Inflammatory macrophage (primary cell): ENCODE results near the gene MAPK8IP3.
A peak's percentile ranks its signal among the peaks of the same experiment; 100 is the strongest.
"Not testable (repeated sequence)": the region's sequence is repeated elsewhere in the genome, so short reads cannot be mapped to it uniquely, and the experiment has no call there.

Experiments
- DNase-seq, 2 donors: peaks; one replicate each; pipeline ENCODE4 v3.0.0-alpha.2; 2020 to 2022

The MAPK8IP3 gene

DNA sequence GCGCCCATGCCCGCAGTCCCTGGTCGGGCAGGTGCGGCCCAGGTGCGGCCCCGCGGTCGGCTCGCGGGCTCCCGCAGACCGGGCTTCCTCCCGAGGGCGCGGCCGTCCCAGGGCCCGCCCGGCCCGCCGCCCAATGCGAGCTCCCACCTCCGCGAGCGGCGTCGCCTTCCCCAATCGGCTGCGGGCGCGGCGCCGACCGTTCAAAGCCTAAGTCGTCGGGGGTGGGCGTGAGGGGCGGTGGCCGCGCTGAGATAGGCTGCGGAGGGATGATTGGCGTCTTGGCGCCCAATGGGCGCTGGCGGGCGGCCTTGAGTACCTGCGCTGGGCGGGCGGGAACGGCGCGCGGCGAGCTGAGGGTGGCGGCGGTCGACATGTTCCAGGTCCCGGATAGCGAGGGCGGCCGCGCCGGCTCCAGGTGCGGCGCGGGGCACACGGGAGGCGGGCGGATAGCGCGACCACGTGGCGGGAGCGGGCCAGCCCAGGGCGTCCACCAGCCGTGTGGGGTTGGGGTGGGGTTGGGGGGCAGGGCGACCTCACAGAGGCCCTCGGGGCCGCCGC, 28.0 kb upstream of the MAPK8IP3 start, which contains the start of gene JPT2:
Gene JPT2 (plus strand): TSS at position 338 of the 558 bp plus-strand sequence. CDS start 34 bp downstream, at position 372.
- peak; percentile 97 to 99 for DNase-seq

DNA sequence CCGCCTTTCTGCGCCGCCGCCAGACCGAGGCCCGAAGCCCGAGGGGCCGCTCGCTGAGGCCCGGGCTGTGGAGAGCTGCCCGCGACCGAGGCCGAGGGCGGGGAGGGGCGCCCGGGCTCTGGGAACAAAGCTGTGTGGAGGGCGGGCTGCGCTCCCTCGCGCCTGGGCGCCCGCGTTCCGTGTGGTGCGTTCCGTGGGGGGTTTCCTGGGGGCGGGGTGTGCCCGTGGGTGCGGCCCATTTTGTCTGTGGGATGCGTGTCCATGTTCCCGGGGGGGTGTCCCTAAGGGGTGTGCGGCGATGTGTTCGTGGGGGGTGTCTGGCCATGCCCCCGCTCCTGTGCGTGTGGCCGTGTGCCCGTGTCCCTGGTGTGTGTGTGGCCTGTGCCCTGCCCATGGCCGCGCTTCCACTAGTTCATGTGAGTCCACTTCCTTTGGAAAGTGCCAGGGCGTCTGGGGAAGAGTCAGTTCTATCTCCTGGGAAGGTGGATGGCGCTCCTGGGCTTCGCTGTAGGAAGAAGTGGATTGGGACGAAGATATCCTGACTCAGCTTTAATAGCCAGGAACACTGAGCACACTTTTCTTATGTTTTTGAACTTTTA, 27.4 kb upstream of the MAPK8IP3 start:
- peak in 1 of 2 donors; percentile 34 for DNase-seq

- no peak for DNase-seq
Observed at GRCh38 chr16:1680361-1680760, 25.6 kb upstream of the MAPK8IP3 start.

GRCh38 chr16:1681032-1681431, 25.0 kb upstream of the MAPK8IP3 start:
- DNase-seq, result no peak

- DNase-seq, result no peak
Observed at GRCh38 chr16:1687427-1688316, 18.3 kb upstream of the MAPK8IP3 start.

- no peak for DNase-seq
Observed at GRCh38 chr16:1688807-1689560, 17.0 kb upstream of the MAPK8IP3 start.

GRCh38 chr16:1689853-1690252, 16.1 kb upstream of the MAPK8IP3 start:
- DNase-seq, result no peak

DNA sequence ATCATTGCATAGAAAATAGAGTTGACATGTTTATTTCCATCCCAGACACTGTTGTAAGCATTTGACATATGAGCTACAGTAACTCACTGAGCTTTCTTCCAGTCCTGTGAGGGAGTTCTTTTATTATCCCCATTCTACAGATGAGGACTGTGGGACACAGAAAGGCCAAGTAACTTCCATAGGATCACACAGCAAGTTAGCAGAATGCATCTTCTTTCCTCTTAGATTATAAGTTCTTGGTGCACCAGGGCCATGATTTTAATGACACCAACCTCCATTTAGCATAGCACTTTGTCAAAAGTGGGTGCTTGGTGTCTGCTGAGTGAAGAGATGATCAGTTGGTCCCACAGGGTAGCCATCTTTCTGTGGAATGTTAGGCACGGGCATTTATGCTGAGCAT, 15.2 kb upstream of the MAPK8IP3 start:
- no peak for DNase-seq

GRCh38 chr16:1691276-1691675, 14.7 kb upstream of the MAPK8IP3 start:
- no peak for DNase-seq

DNA sequence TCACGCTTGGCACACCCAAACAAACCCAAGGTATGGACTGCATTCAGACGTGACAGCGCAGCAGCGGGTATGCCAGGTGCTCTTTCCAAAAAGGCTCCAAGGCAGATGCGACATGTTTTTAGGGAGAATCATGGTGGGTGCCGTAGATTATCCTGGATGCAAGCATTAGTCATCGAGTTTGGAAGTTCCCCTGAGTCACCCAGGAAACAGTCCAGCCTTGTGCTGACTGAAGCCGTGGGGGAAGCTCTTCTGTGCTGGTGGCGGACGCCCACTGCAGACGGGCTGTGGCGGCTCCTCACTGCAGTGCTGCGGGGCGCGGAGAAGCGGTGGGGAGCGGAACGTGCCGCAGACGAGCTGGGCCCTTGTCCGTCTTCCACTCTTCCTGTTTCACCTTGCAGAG, 14.0 kb upstream of the MAPK8IP3 start:
- DNase-seq, result peak in 1 of 2 donors; percentile 19

GRCh38 chr16:1696863-1697262, 9.1 kb upstream of the MAPK8IP3 start:
- no peak for DNase-seq

DNA sequence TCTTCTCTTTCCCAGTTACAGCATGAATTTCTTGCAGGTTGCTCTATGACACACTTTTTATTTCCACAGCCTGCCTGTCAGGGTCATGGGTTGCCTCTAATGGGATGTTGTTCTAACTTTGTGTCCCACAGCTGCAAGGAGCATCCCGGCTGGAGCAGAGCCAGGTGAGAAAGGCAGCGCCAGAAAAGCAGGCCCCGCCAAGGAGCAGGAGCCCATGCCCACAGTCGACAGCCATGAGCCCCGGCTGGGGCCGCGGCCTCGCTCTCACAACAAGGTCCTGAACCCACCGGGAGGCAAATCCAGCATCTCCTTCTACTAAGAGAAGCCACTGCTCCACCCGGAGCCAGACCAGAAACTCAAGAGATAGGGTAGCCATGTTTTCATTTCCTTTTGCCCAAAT, 7.3 kb upstream of the MAPK8IP3 start:
- DNase-seq, result no peak

DNA sequence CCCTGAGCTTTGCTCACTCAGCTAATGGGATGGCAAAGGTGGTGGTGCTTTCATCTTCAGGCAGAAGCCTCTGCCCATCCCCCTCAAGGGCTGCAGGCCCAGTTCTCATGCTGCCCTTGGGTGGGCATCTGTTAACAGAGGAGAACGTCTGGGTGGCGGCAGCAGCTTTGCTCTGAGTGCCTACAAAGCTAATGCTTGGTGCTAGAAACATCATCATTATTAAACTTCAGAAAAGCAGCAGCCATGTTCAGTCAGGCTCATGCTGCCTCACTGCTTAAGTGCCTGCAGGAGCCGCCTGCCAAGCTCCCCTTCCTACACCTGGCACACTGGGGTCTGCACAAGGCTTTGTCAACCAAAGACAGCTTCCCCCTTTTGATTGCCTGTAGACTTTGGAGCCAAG, 5.7 kb upstream of the MAPK8IP3 start:
- no peak for DNase-seq

DNA sequence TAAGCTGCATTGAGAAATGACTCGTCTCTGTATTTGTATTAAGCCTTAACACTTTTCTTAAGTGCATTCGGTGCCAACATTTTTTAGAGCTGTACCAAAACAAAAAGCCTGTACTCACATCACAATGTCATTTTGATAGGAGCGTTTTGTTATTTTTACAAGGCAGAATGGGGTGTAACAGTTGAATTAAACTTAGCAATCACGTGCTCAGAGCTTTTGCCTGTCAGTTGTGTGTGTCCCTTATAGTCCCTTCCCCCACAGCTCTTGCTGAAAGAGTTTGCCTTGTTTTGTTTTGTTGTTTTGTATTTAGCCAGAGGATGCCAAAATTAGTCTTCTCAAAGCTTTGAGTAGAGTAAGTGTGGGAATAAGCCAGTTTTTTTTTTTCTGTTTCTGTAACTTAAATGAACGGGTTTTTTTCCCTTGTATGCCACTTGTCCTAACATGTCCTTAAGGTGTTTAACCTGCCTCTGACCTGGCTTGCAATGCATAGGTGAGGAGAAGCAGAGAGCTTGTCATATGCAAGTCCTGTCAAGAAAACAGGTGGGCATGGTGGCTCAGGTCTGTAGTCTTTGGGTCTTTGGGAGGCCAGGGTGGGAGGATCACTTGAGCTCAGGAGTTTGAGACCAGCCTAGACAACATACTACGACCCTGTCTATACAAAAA, 4.6 kb upstream of the MAPK8IP3 start:
- DNase-seq, result no peak

DNA sequence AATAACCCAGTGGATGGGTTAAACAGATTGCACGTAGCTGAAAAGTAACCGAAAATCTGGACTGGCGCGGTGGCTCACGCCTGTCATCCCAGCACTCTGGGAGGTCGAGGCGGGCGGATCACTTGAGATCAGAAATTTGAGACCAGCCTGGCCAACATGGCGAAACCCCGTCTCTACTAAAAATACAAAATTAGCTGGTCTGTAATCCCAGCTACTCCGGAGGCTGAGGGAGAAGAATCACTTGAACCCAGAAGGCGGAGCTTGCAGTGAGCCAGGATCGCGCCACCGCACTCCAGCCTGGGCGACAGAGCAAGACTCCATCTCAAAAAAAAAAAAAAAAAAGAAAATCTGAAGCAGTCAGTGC, 689 bp upstream of the MAPK8IP3 start:
- DNase-seq, result not testable (repeated sequence)

GRCh38 chr16:1706386-1707192, 594 bp downstream of the MAPK8IP3 start:
- peak in 1 of 2 donors; percentile 22 for DNase-seq

DNA sequence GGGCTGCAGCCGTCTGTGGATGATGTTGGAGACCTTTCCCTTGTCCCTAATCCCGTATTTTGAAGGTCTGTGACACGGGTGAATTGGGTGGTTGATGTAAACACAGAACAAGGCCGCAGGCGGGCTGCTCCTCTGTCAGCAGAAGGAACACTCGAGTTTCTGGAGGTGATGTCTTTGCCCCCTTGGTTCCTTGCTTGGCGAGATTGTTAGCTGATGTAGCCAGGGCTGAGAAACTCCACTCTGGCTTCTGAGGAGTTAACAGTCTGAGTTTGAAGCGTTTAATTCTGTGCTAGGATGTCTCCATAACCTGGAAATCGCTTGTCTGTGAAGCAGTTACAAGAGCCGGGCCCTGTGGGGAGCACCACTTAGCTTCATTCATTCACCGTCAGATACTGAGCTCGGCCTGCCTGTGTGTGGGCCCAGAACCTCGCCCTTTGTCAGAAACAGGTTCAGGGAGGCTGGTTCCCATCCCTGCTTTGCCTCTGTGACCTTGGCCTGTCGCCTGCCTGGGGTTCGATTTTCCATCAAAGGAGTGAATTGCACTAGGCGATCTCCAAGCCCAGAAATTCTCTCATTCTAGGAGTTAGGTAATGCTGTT, 1.3 kb downstream of the MAPK8IP3 start:
- peak; percentile 8 to 12 for DNase-seq

GRCh38 chr16:1708083-1708767, 2.2 kb downstream of the MAPK8IP3 start:
- DNase-seq, result no peak

GRCh38 chr16:1708768-1709180, 2.8 kb downstream of the MAPK8IP3 start:
- no peak for DNase-seq

DNA sequence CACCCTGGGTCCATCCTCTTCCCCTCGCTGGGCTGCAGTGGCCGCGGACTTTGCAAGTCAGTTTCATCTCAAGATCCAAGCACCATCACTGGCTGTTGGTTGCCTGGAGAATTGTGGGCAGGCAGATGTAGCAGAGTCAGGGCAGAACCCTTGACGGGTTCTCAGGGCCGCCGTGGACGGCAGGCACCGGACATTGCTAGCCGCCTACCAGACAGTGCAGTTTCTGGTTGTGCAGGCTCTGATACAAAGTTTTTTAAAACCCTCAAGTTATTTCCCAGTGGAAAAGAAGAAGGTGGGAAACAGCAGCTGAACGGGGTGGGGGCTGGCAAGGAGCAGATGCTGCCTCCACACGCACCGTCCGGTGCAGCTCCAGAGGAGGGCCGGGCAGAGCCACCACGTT, 3.4 kb downstream of the MAPK8IP3 start:
- DNase-seq, result no peak
